Activated T-helper 1 cell treated with anti-CD3 and anti-CD28 coated beads, Interleukin-12 subunit alpha, Interleukin-12 subunit beta, Interleukin-2, Interleukin-4 antibody, amounts not matched to agents 30 ng/mL and 10 ng/mL and 1 ng/mL, durations not matched to agents 14 hours and 24 hours and 36 hours (primary cell): Measurements from ENCODE around the gene PLPP2. TPM values are rescaled to one million over a fixed set of nuclear protein-coding genes. Genes with fewer than 3 reads are reported as not detected.

ENCODE experiments used
- DNase-seq: peaks from one replicate; pipeline ENCODE4 v3.0.0; 2021; ENCODE audit warnings: low spot score
- H3K27ac Mint-ChIP-seq: one replicate; pipeline ENCODE4 v1.8.0; 2021; ENCODE audit warnings: mild to moderate bottlenecking, mixed read lengths
- H3K27me3 Mint-ChIP-seq: one replicate; pipeline ENCODE4 v1.8.0; 2022; ENCODE audit warnings: mild to moderate bottlenecking, moderate library complexity, mixed read lengths; ENCODE audit not compliant: insufficient read depth
- H3K36me3 Mint-ChIP-seq: one replicate; pipeline ENCODE4 v1.8.0; 2021; ENCODE audit warnings: low read depth, mixed read lengths
- H3K4me1 Mint-ChIP-seq: one replicate; pipeline ENCODE4 v1.8.0; 2021; ENCODE audit warnings: low read depth, mixed read lengths
- H3K4me3 Mint-ChIP-seq: one replicate; pipeline ENCODE4 v1.8.0; 2021; ENCODE audit warnings: mild to moderate bottlenecking, moderate library complexity, mixed read lengths
- H3K9me3 Mint-ChIP-seq: one replicate; pipeline ENCODE4 v1.8.0; 2021; ENCODE audit warnings: mixed read lengths
- intact Hi-C: fragments of 100-400 bp; cut with micrococcal nuclease; formaldehyde crosslinking; loops from one replicate; pipeline ENCODE4 v1.15.1; 2024
- total RNA-seq: library from RNA; stranded (reverse); gene quantifications from 2 replicates; pipeline ENCODE4 v1.2.3, GENCODE V29; 2022

Gene PLPP2
- total RNA-seq, 1 donor from 2014 or later = 0.16 TPM

- Mint-ChIP-seq H3K36me3 (peaks cover 6% of the 10 kb centered on the region), H3K9me3 (no peaks in the 10 kb centered on the region), H3K27ac (no peak overlapping the region), H3K27me3 (no peaks in the 10 kb centered on the region), H3K4me3 (no peak overlapping the region), H3K4me1 (no peaks in the 10 kb centered on the region)
- DNase-seq = no peak
- intact Hi-C loops = no loop called here
Measured at GRCh38 chr19:310141-310651, 19.0 kb upstream of the PLPP2 start.

- Mint-ChIP-seq H3K36me3 (peaks cover 10% of the 10 kb centered on the region), H3K27me3 (no peaks in the 10 kb centered on the region), H3K4me1 (no peaks in the 10 kb centered on the region), H3K27ac (no peak overlapping the region), H3K9me3 (no peaks in the 10 kb centered on the region), H3K4me3 (no peak overlapping the region)
- no peak for DNase-seq
- intact Hi-C loops = no loop called here
Measured at GRCh38 chr19:309206-309565, 18.0 kb upstream of the PLPP2 start.

- Mint-ChIP-seq H3K4me3 (no peak overlapping the region), H3K27me3 (no peaks in the 10 kb centered on the region), H3K9me3 (no peaks in the 10 kb centered on the region), H3K27ac (no peak overlapping the region), H3K4me1 (no peaks in the 10 kb centered on the region), H3K36me3 (peaks cover 10% of the 10 kb centered on the region)
- DNase-seq = no peak
- intact Hi-C loops = no loop called here
Measured at GRCh38 chr19:308471-309205, 17.4 kb upstream of the PLPP2 start.

DNA sequence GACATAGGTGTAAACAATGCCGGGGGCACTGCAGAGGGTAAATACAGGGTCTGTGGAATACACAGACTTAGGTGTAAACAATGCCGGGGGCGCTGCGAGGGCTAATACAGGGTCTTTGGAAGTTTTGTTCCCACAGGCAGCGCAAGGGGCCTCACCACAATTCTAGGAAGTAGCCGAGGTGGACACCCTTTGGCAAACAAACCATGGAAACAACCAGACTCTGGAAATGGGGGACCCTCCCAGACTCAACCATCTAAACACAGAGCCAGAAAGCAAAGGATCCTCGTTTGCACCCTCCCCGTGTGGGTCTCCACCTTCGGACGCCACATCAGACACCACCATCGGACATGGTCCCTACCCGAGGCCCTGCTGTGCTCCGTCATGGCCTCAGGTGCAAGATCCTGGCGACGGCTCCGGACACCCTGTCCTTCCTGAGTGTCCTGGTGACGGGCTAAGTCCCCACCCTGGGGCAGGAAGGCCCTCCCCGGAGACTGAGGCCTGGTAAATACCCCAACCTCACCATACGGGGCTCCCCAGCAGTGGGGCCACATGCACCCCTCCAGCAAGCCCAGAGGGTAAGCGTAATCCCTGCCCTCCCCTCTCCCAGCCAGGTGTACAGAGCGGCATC lies 16.7 kb upstream of the PLPP2 start:
- Mint-ChIP-seq H3K27me3 (no peaks in the 10 kb centered on the region), H3K4me1 (no peaks in the 10 kb centered on the region), H3K4me3 (no peak overlapping the region), H3K27ac (no peak overlapping the region), H3K36me3 (peaks cover 10% of the 10 kb centered on the region), H3K9me3 (no peaks in the 10 kb centered on the region)
- intact Hi-C loops = no loop called here
- no peak for DNase-seq

GRCh38 chr19:307111-307531 lies 15.9 kb upstream of the PLPP2 start:
- intact Hi-C loops = no loop called here
- H3K4me1 Mint-ChIP-seq = no peaks in the 10 kb centered on the region

GRCh38 chr19:306151-306900 lies 15.1 kb upstream of the PLPP2 start:
- no peak overlapping the region for H3K27ac Mint-ChIP-seq
- no peaks in the 10 kb centered on the region for H3K4me1 Mint-ChIP-seq
- no peaks in the 10 kb centered on the region for H3K27me3 Mint-ChIP-seq
- H3K4me3 Mint-ChIP-seq = no peak overlapping the region
- intact Hi-C loops = no loop called here
- H3K9me3 Mint-ChIP-seq = no peaks in the 10 kb centered on the region
- peaks cover 10% of the 10 kb centered on the region for H3K36me3 Mint-ChIP-seq
- DNase-seq = no peak

More at GRCh38 chr19:307111-307531, 15.9 kb upstream of the PLPP2 start:
- Mint-ChIP-seq H3K27ac (no peak overlapping the region), H3K4me3 (no peak overlapping the region), H3K36me3 (peaks cover 10% of the 10 kb centered on the region), H3K27me3 (no peaks in the 10 kb centered on the region), H3K9me3 (no peaks in the 10 kb centered on the region)
- no peak for DNase-seq

GRCh38 chr19:305240-306150 lies 14.3 kb upstream of the PLPP2 start:
- H3K9me3 Mint-ChIP-seq = no peaks in the 10 kb centered on the region
- H3K4me1 Mint-ChIP-seq = no peaks in the 10 kb centered on the region
- H3K27ac Mint-ChIP-seq = no peak overlapping the region
- peaks cover 10% of the 10 kb centered on the region for H3K36me3 Mint-ChIP-seq
- H3K4me3 Mint-ChIP-seq = no peak overlapping the region
- intact Hi-C loops = no loop called here
- DNase-seq = no peak
- no peaks in the 10 kb centered on the region for H3K27me3 Mint-ChIP-seq

GRCh38 chr19:296476-297225 lies 5.4 kb upstream of the PLPP2 start:
- peaks cover 32% of the 10 kb centered on the region for H3K27me3 Mint-ChIP-seq
- no peak overlapping the region for H3K27ac Mint-ChIP-seq
- intact Hi-C loops = no loop called here
- H3K9me3 Mint-ChIP-seq = no peaks in the 10 kb centered on the region
- no peaks in the 10 kb centered on the region for H3K4me1 Mint-ChIP-seq
- DNase-seq = no peak
- no peaks in the 10 kb centered on the region for H3K36me3 Mint-ChIP-seq
- no peak overlapping the region for H3K4me3 Mint-ChIP-seq

DNA sequence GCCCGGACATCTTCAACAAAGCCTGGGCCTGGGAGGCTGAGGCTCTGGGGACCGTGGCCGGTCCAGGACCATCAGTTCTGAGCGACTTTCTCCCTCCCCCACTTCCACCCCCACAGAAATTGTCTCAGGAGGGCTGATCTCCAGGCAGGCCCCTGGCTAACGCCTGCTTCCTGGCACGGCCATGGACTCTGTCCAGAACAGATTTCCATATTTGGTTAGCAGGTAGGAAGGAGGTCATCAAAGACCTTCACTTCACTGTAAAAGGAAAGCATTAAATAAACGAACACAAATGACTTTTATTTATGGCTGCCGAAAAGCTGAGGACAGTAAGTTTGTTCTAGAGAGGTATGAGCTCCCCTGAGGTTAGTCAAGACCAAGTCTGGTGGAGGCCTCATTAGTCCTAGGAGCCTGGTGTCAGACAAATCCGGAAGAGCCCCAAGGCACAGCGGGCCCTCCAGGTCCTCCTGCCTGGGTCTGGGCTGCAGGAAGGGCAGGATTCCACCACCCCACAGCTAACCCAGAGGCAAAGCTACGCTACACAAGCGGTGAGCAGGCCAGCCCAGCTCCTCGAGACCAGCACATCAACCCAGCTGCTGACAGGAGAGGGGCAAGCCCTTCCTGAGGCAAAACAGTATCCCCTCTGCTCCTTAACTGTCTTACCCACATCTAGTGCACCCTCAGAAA lies 4.6 kb upstream of the PLPP2 start:
- no peaks in the 10 kb centered on the region for H3K36me3 Mint-ChIP-seq
- no peak for DNase-seq
- H3K4me1 Mint-ChIP-seq = no peaks in the 10 kb centered on the region
- H3K27me3 Mint-ChIP-seq = peaks cover 32% of the 10 kb centered on the region
- no peak overlapping the region for H3K27ac Mint-ChIP-seq
- H3K4me3 Mint-ChIP-seq = no peak overlapping the region
- intact Hi-C loops = loop anchor here (1.0 kb wide), 1 partner anchor 214 kb away; no protein-coding TSS in a partner anchor
- no peaks in the 10 kb centered on the region for H3K9me3 Mint-ChIP-seq

GRCh38 chr19:294946-295686 lies 3.9 kb upstream of the PLPP2 start:
- intact Hi-C loops = loop anchor here (1.0 kb wide), 1 partner anchor 215 kb away; no protein-coding TSS in a partner anchor

GRCh38 chr19:294341-294945 lies 3.2 kb upstream of the PLPP2 start:
- no peak for DNase-seq
- no peaks in the 10 kb centered on the region for H3K9me3 Mint-ChIP-seq
- peaks cover 43% of the 10 kb centered on the region for H3K27me3 Mint-ChIP-seq
- H3K4me1 Mint-ChIP-seq = no peaks in the 10 kb centered on the region
- H3K27ac Mint-ChIP-seq = no peak overlapping the region
- H3K4me3 Mint-ChIP-seq = no peak overlapping the region
- intact Hi-C loops = no loop called here
- no peaks in the 10 kb centered on the region for H3K36me3 Mint-ChIP-seq

More at GRCh38 chr19:294946-295686, 3.9 kb upstream of the PLPP2 start:
- no peak overlapping the region for H3K4me3 Mint-ChIP-seq
- no peaks in the 10 kb centered on the region for H3K9me3 Mint-ChIP-seq
- peak; percentile 16 for DNase-seq
- H3K27ac Mint-ChIP-seq = no peak overlapping the region
- H3K27me3 Mint-ChIP-seq = peaks cover 36% of the 10 kb centered on the region
- H3K4me1 Mint-ChIP-seq = no peaks in the 10 kb centered on the region
- no peaks in the 10 kb centered on the region for H3K36me3 Mint-ChIP-seq
